ENCODE results near the gene RIMBP2. TPM values are rescaled to one million over a fixed set of nuclear protein-coding genes. Genes with fewer than 3 reads are reported as not detected.

RIMBP2 gene
- polyA plus RNA-seq, 1 donor (not counting 4 experiments of a cell fraction or from before 2014, with no cell fraction given), result 0.16 TPM

- no peak overlapping the region for H3K4me3 ChIP-seq (ENCODE audit: control insufficient read depth in 2 of 3, extremely low read depth in 1 of 3, insufficient read depth in 2 of 3, low read depth in 1 of 3, low read length in 3 of 3)
- no peaks in the 10 kb centered on the region for H3K4me1 ChIP-seq (ENCODE audit: control insufficient read depth, extremely low read depth, insufficient read depth, low read length)
- H3K9ac ChIP-seq (ENCODE audit: control insufficient read depth, extremely low read depth, insufficient read depth, low read length), result no peak overlapping the region
- DNase-seq (ENCODE audit: low read depth, low spot score) (no peak), FAIRE-seq (no peak)
- H3K79me2 ChIP-seq (ENCODE audit: control insufficient read depth, insufficient read depth, low read length), result no peaks in the 10 kb centered on the region
- H3K9me3 ChIP-seq (ENCODE audit: control insufficient read depth, low read depth, low read length), result peaks cover 4% of the 10 kb centered on the region
- H3K36me3 ChIP-seq (ENCODE audit: control insufficient read depth in 2 of 2, extremely low read depth in 1 of 2, insufficient read depth in 2 of 2, low read length in 2 of 2), result no peaks in the 10 kb centered on the region
- H3K9me1 ChIP-seq (ENCODE audit: control insufficient read depth, extremely low read depth, insufficient read depth, low read length), result no peaks in the 10 kb centered on the region
- no peak overlapping the region for H3K27ac ChIP-seq (ENCODE audit: control insufficient read depth, insufficient read depth, low read length)
- no peak overlapping the region for H3K4me2 ChIP-seq (ENCODE audit: control insufficient read depth, extremely low read depth, insufficient read depth, low read depth, low read length)
- TF ChIP-seq CTCF (optimal IDR thresholded peaks at IDR 0.05 in 1 of 3, IDR thresholded peaks at IDR 0.05 in 1 of 3, conservative IDR thresholded peaks at IDR 0.05 in 1 of 3; ENCODE audit: extremely low read depth in 1 of 3, insufficient read depth in 2 of 3, low read length in 3 of 3) (no peak), EZH2 (IDR thresholded peaks at IDR 0.05; ENCODE audit: low read length) (no peak)
- dilution Hi-C loops (cut with MboI; ENCODE audit: extremely low pct_ligation_motif_present, low sequenced_read_pairs), result no loop called here
- no peaks in the 10 kb centered on the region for H4K20me1 ChIP-seq (ENCODE audit: control insufficient read depth, extremely low read depth, insufficient read depth, low read length)
- no peaks in the 10 kb centered on the region for H3K27me3 ChIP-seq (ENCODE audit: control insufficient read depth, extremely low read depth, insufficient read depth, low read length)
- no peak overlapping the region for H2AFZ ChIP-seq (ENCODE audit: control insufficient read depth, low read length)
Measured at GRCh38 chr12:130658145-130658911, 57.8 kb downstream of the RIMBP2 start.

- FAIRE-seq, result no peak
Measured at GRCh38 chr12:130656411-130656810, 59.7 kb downstream of the RIMBP2 start.

More at GRCh38 chr12:130656411-130656810, 59.7 kb downstream of the RIMBP2 start:
- no peaks in the 10 kb centered on the region for H3K36me3 ChIP-seq (ENCODE audit: control insufficient read depth in 2 of 2, extremely low read depth in 1 of 2, insufficient read depth in 2 of 2, low read length in 2 of 2)
- TF ChIP-seq EZH2 (IDR thresholded peaks at IDR 0.05; ENCODE audit: low read length), result no peak
- no peak for TF ChIP-seq CTCF (optimal IDR thresholded peaks at IDR 0.05 in 1 of 3, IDR thresholded peaks at IDR 0.05 in 1 of 3, conservative IDR thresholded peaks at IDR 0.05 in 1 of 3; ENCODE audit: extremely low read depth in 1 of 3, insufficient read depth in 2 of 3, low read length in 3 of 3)
- H3K4me3 ChIP-seq (ENCODE audit: control insufficient read depth in 2 of 3, extremely low read depth in 1 of 3, insufficient read depth in 2 of 3, low read depth in 1 of 3, low read length in 3 of 3), result no peak overlapping the region
- H3K79me2 ChIP-seq (ENCODE audit: control insufficient read depth, insufficient read depth, low read length), result no peaks in the 10 kb centered on the region
- no peaks in the 10 kb centered on the region for H3K9me1 ChIP-seq (ENCODE audit: control insufficient read depth, extremely low read depth, insufficient read depth, low read length)
- no peak for DNase-seq (ENCODE audit: low read depth, low spot score)
- peaks cover 4% of the 10 kb centered on the region for H3K9me3 ChIP-seq (ENCODE audit: control insufficient read depth, low read depth, low read length)
- H2AFZ ChIP-seq (ENCODE audit: control insufficient read depth, low read length), result no peak overlapping the region
- no peak overlapping the region for H3K9ac ChIP-seq (ENCODE audit: control insufficient read depth, extremely low read depth, insufficient read depth, low read length)
- H3K4me2 ChIP-seq (ENCODE audit: control insufficient read depth, extremely low read depth, insufficient read depth, low read depth, low read length), result no peak overlapping the region
- H3K27me3 ChIP-seq (ENCODE audit: control insufficient read depth, extremely low read depth, insufficient read depth, low read length), result no peaks in the 10 kb centered on the region
- H3K4me1 ChIP-seq (ENCODE audit: control insufficient read depth, extremely low read depth, insufficient read depth, low read length), result no peaks in the 10 kb centered on the region
- H3K27ac ChIP-seq (ENCODE audit: control insufficient read depth, insufficient read depth, low read length), result no peak overlapping the region
- H4K20me1 ChIP-seq (ENCODE audit: control insufficient read depth, extremely low read depth, insufficient read depth, low read length), result no peaks in the 10 kb centered on the region
- dilution Hi-C loops (cut with MboI; ENCODE audit: extremely low pct_ligation_motif_present, low sequenced_read_pairs), result no loop called here
